GM18520 (cell line): ENCODE measurements around the gene SHC3.

ENCODE experiments used
- ATAC-seq: cut with Tn5 transposase; IDR thresholded peaks from one replicate; pipeline ENCODE4 v1.9.1; 2021; ENCODE audit not compliant: unreplicated experiment

The SHC3 gene

GRCh38 chr9:89161221-89161620 lies 17.4 kb downstream of the SHC3 start:
- ATAC-seq = no peak

- ATAC-seq = no peak
Observed at GRCh38 chr9:89160806-89161205, 17.8 kb downstream of the SHC3 start.

GRCh38 chr9:89154651-89155336 lies 23.8 kb downstream of the SHC3 start:
- no peak for ATAC-seq

GRCh38 chr9:89154218-89154617 lies 24.4 kb downstream of the SHC3 start:
- no peak for ATAC-seq

GRCh38 chr9:89153232-89154017 lies 25.2 kb downstream of the SHC3 start:
- ATAC-seq = no peak

GRCh38 chr9:89149726-89150125 lies 28.9 kb downstream of the SHC3 start:
- no peak for ATAC-seq

- no peak for ATAC-seq
Observed at GRCh38 chr9:89145097-89145496, 33.5 kb downstream of the SHC3 start.

- no peak for ATAC-seq
Observed at GRCh38 chr9:89144238-89144637, 34.4 kb downstream of the SHC3 start.

GRCh38 chr9:89143266-89143665 lies 35.4 kb downstream of the SHC3 start:
- ATAC-seq = no peak

- ATAC-seq = no peak
Observed at GRCh38 chr9:89139455-89139854, 39.2 kb downstream of the SHC3 start.

GRCh38 chr9:89138463-89139390 lies 39.9 kb downstream of the SHC3 start:
- no peak for ATAC-seq

GRCh38 chr9:89137542-89138462 lies 40.8 kb downstream of the SHC3 start:
- ATAC-seq = no peak

- no peak for ATAC-seq
Observed at GRCh38 chr9:89135591-89136166, 42.9 kb downstream of the SHC3 start.

GRCh38 chr9:89134709-89135108 lies 43.9 kb downstream of the SHC3 start:
- ATAC-seq = no peak

GRCh38 chr9:89122949-89123348 lies 55.7 kb downstream of the SHC3 start:
- ATAC-seq = no peak

- no peak for ATAC-seq
Observed at GRCh38 chr9:89120704-89121103, 57.9 kb downstream of the SHC3 start.

GRCh38 chr9:89116805-89117192 lies 61.8 kb downstream of the SHC3 start:
- ATAC-seq = no peak

- no peak for ATAC-seq
Observed at GRCh38 chr9:89116064-89116804, 62.4 kb downstream of the SHC3 start.

GRCh38 chr9:89115426-89115825 lies 63.2 kb downstream of the SHC3 start:
- ATAC-seq = no peak
